ENCODE measurements around the gene PSME1. TPM values are rescaled to one million over a fixed set of nuclear protein-coding genes. Genes with fewer than 3 reads are reported as not detected.

PSME1 gene
- total RNA-seq (10 to 100 TPM; 63.3 to 71.9 TPM), polyA plus RNA-seq (100 to 1,000 TPM; 131 to 237 TPM)

DNA sequence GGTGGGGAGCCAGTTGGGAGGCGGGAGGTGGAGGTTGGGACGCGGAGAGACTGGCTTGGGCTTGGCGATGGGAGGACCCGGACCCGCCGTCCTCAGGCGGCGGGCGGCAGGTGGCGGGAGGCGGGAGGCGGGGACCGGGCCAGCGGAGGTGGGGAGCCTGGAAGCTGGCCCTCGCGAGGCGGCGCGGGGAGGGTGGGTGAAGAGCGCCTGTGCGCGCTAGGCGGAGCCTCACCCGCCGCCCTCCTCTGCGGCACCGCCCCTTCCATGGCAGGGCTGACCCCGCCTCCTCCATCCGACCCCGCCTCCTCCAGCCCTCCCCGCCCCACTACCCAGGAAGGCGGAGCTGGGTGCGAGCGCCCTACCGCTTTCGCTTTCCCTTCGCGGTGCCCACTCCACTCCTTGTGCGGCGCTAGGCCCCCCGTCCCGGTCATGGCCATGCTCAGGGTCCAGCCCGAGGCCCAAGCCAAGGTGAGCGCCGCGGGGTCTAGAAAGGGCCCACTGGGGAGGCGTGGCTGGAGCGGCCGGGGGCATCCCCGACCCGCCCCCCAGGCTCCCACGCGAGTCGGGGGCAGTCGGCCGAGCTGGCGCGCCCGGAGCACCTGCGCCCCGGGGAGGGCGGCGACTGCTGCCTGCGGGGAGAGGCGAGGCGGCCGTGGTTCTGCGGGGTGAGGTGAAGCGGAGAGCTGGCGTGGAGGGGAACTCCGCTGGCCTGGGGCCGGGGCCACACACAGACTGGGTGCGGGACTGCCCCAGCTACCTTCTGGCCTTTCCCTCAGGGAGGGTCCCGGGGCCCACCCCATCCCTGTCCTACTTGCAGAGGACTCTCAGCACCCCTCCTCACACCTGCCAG is at the start of gene PSME1:
Gene PSME1, plus strand, starts transcription at position 361 of the 850 bp plus-strand sequence. Its CDS starts 69 bp downstream, at position 430.
- H3K27me3 ChIP-seq (ENCODE audit: control insufficient read depth in 4 of 4, insufficient read depth in 4 of 4, low read length in 3 of 4): no peaks in the 10 kb centered on the region
- peak within 1 kb of the TSS; percentile 90 to 94 for H3K27ac ChIP-seq (ENCODE audit: low read depth in 1 of 2, low read length in 2 of 2)
- no peak for TF ChIP-seq FOXA1 (IDR thresholded peaks at IDR 0.05)
- TF ChIP-seq, protein P1, sequence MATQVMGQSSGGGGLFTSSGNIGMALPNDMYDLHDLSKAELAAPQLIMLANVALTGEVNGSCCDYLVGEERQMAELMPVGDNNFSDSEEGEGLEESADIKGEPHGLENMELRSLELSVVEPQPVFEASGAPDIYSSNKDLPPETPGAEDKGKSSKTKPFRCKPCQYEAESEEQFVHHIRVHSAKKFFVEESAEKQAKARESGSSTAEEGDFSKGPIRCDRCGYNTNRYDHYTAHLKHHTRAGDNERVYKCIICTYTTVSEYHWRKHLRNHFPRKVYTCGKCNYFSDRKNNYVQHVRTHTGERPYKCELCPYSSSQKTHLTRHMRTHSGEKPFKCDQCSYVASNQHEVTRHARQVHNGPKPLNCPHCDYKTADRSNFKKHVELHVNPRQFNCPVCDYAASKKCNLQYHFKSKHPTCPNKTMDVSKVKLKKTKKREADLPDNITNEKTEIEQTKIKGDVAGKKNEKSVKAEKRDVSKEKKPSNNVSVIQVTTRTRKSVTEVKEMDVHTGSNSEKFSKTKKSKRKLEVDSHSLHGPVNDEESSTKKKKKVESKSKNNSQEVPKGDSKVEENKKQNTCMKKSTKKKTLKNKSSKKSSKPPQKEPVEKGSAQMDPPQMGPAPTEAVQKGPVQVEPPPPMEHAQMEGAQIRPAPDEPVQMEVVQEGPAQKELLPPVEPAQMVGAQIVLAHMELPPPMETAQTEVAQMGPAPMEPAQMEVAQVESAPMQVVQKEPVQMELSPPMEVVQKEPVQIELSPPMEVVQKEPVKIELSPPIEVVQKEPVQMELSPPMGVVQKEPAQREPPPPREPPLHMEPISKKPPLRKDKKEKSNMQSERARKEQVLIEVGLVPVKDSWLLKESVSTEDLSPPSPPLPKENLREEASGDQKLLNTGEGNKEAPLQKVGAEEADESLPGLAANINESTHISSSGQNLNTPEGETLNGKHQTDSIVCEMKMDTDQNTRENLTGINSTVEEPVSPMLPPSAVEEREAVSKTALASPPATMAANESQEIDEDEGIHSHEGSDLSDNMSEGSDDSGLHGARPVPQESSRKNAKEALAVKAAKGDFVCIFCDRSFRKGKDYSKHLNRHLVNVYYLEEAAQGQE (IDR thresholded peaks at IDR 0.05): peak; percentile 20
- TF ChIP-seq, protein P2, sequence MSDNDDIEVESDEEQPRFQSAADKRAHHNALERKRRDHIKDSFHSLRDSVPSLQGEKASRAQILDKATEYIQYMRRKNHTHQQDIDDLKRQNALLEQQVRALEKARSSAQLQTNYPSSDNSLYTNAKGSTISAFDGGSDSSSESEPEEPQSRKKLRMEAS (IDR thresholded peaks at IDR 0.05): no peak
- TF ChIP-seq HNF4A (conservative IDR thresholded peaks at IDR 0.05): peak in 1 of 2 donors; percentile 6
- TF ChIP-seq RAD21 (IDR thresholded peaks at IDR 0.05): peak in 1 of 2 donors; percentile 30
- TF ChIP-seq YY1 (IDR thresholded peaks at IDR 0.05): peak; percentile 57
- TF ChIP-seq SP1 (IDR thresholded peaks at IDR 0.05): peak; percentile 60
- no peak for TF ChIP-seq GABPA (IDR thresholded peaks at IDR 0.05 in 1 of 2, conservative IDR thresholded peaks at IDR 0.05 in 1 of 2)
- TF ChIP-seq, protein P3, sequence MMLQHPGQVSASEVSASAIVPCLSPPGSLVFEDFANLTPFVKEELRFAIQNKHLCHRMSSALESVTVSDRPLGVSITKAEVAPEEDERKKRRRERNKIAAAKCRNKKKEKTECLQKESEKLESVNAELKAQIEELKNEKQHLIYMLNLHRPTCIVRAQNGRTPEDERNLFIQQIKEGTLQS (IDR thresholded peaks at IDR 0.05): no peak
- under 1% methylated on average over 75 of the region's 75 CpGs for WGBS
- H3K9ac ChIP-seq (ENCODE audit: low read depth in 1 of 2, low read length in 2 of 2): peak within 1 kb of the TSS; percentile 59 to 79
- H3K4me3 ChIP-seq (ENCODE audit: low read depth in 1 of 3, low read length in 3 of 3): peak within 1 kb of the TSS; percentile 81 to 89 (median 85)
- H3K36me3 ChIP-seq (ENCODE audit: control insufficient read depth in 4 of 4, insufficient read depth in 3 of 4, low read depth in 1 of 4, low read length in 3 of 4): peaks cover 2 to 16% (median 13%) of the 10 kb centered on the region in 4 donors
- peak; percentile 96 for DNase-seq (ENCODE audit: low spot score)
- peaks cover 7 to 56% (median 42%) of the 10 kb centered on the region in 4 donors for H3K4me1 ChIP-seq (ENCODE audit: control insufficient read depth in 4 of 4, insufficient read depth in 4 of 4, low read length in 3 of 4)
- H3K9me3 ChIP-seq (ENCODE audit: control insufficient read depth in 4 of 4, low read length in 3 of 4): no peaks in the 10 kb centered on the region

DNA sequence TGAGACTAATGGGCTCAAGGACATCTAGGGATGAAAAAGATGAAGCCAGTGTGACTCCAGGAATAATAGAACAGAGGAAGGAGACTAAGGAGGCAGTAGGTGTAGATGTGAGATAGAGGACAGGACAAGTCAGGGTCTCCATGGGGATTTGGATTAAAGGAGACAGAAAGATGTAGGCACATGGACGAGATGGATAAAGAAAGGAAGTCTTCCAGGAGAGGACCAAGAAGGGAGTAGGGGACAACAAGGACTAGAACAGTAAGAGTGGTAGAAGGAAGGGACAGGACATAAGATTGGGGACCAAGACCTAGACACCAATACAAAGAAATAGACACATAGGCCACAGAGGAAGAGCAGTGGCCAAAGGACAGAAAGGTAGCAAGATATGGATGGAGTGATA is 49.0 kb upstream of the PSME1 start:
- no peak for DNase-seq (ENCODE audit: low spot score)
- WGBS: 94% methylated on average over 1 of the region's 1 CpG
- H3K36me3 ChIP-seq (ENCODE audit: control insufficient read depth in 4 of 4, insufficient read depth in 3 of 4, low read depth in 1 of 4, low read length in 3 of 4): no peaks in the 10 kb centered on the region

More for the DNA sequence above, 49.0 kb upstream of the PSME1 start:
- no peak overlapping the region for H3K9ac ChIP-seq (ENCODE audit: low read depth in 1 of 2, low read length in 2 of 2)
- H3K27ac ChIP-seq (ENCODE audit: low read depth in 1 of 2, low read length in 2 of 2): no peak overlapping the region
- H3K27me3 ChIP-seq (ENCODE audit: control insufficient read depth in 4 of 4, insufficient read depth in 4 of 4, low read length in 3 of 4): no peaks in the 10 kb centered on the region
- H3K4me1 ChIP-seq (ENCODE audit: control insufficient read depth in 4 of 4, insufficient read depth in 4 of 4, low read length in 3 of 4): peaks cover 1 to 22% (median 14%) of the 10 kb centered on the region in 4 donors
- TF ChIP-seq FOXA1 (IDR thresholded peaks at IDR 0.05) (no peak), SP1 (IDR thresholded peaks at IDR 0.05) (no peak), YY1 (IDR thresholded peaks at IDR 0.05) (no peak), GABPA (IDR thresholded peaks at IDR 0.05 in 1 of 2, conservative IDR thresholded peaks at IDR 0.05 in 1 of 2) (no peak), TAF1 (conservative IDR thresholded peaks at IDR 0.05) (no peak), EGR1 (IDR thresholded peaks at IDR 0.05; ENCODE audit: low read depth in 2 of 2) (no peak), HNF4G (IDR thresholded peaks at IDR 0.05) (no peak), HNF4A (conservative IDR thresholded peaks at IDR 0.05) (no peak), JUND (IDR thresholded peaks at IDR 0.05) (no peak), RXRA (IDR thresholded peaks at IDR 0.05) (no peak)
- TF ChIP-seq, protein P3 (IDR thresholded peaks at IDR 0.05): no peak
- TF ChIP-seq, protein P4, sequence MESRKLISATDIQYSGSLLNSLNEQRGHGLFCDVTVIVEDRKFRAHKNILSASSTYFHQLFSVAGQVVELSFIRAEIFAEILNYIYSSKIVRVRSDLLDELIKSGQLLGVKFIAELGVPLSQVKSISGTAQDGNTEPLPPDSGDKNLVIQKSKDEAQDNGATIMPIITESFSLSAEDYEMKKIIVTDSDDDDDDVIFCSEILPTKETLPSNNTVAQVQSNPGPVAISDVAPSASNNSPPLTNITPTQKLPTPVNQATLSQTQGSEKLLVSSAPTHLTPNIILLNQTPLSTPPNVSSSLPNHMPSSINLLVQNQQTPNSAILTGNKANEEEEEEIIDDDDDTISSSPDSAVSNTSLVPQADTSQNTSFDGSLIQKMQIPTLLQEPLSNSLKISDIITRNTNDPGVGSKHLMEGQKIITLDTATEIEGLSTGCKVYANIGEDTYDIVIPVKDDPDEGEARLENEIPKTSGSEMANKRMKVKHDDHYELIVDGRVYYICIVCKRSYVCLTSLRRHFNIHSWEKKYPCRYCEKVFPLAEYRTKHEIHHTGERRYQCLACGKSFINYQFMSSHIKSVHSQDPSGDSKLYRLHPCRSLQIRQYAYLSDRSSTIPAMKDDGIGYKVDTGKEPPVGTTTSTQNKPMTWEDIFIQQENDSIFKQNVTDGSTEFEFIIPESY (IDR thresholded peaks at IDR 0.05): no peak
- TF ChIP-seq, protein P2 (IDR thresholded peaks at IDR 0.05): no peak
- no peaks in the 10 kb centered on the region for H3K9me3 ChIP-seq (ENCODE audit: control insufficient read depth in 4 of 4, low read length in 3 of 4)
- no peak overlapping the region for H3K4me3 ChIP-seq (ENCODE audit: low read depth in 1 of 3, low read length in 3 of 3)
